ENCODE results near the gene MEGF11.
"Not testable (repeated sequence)": the region's sequence is repeated elsewhere in the genome, so short reads cannot be mapped to it uniquely, and the experiment has no call there.

DNA sequence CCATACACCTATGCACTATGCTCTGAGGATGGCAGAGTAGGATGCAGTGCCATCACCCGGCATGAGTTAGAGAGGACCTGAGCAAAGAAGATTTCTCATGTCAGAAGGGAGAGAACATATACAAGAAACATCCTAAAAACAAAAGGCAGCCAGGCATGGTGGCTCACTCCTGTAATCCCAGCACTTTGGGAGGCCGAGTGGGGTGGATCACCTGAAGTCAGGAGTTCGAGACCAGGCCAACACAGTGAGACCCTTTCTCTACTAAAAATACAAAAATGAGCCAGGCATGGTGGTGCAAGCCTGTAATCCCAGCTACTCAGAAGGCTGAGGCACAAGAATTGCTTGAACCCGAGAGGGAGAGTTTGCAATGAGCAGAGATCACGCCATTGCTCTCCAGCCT, 7.7 kb downstream of the MEGF11 start:
- TF ChIP-seq POLR2A (IDR thresholded peaks at IDR 0.05), result not testable (repeated sequence)
- TF ChIP-seq, protein P1, sequence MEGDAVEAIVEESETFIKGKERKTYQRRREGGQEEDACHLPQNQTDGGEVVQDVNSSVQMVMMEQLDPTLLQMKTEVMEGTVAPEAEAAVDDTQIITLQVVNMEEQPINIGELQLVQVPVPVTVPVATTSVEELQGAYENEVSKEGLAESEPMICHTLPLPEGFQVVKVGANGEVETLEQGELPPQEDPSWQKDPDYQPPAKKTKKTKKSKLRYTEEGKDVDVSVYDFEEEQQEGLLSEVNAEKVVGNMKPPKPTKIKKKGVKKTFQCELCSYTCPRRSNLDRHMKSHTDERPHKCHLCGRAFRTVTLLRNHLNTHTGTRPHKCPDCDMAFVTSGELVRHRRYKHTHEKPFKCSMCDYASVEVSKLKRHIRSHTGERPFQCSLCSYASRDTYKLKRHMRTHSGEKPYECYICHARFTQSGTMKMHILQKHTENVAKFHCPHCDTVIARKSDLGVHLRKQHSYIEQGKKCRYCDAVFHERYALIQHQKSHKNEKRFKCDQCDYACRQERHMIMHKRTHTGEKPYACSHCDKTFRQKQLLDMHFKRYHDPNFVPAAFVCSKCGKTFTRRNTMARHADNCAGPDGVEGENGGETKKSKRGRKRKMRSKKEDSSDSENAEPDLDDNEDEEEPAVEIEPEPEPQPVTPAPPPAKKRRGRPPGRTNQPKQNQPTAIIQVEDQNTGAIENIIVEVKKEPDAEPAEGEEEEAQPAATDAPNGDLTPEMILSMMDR (IDR thresholded peaks at IDR 0.05), result not testable (repeated sequence)

Measured in right lobe of liver (tissue), 4 donors.